HG03520 (cell line): ENCODE results near the gene ACP3.

Source experiments
- ATAC-seq: cut with Tn5 transposase; IDR thresholded peaks from one replicate; pipeline ENCODE4 v1.9.1; 2021; ENCODE audit warnings: mild to moderate bottlenecking, moderate library complexity; ENCODE audit not compliant: unreplicated experiment

Gene ACP3

GRCh38 chr3:132404276-132404675, 87.1 kb downstream of the ACP3 start:
- ATAC-seq: no peak

GRCh38 chr3:132405188-132405587, 88.0 kb downstream of the ACP3 start:
- no peak for ATAC-seq

- ATAC-seq: no peak
Observed at GRCh38 chr3:132405609-132406299, 88.5 kb downstream of the ACP3 start.

- no peak for ATAC-seq
Observed at GRCh38 chr3:132406587-132406986, 89.4 kb downstream of the ACP3 start.

GRCh38 chr3:132407025-132407424, 89.8 kb downstream of the ACP3 start:
- no peak for ATAC-seq
